ENCODE data around the gene IBSP. TPM values are rescaled to one million over a fixed set of nuclear protein-coding genes. Genes with fewer than 3 reads are reported as not detected.

IBSP gene
- total and polyA plus RNA-seq, 7 donors = not detected

DNA sequence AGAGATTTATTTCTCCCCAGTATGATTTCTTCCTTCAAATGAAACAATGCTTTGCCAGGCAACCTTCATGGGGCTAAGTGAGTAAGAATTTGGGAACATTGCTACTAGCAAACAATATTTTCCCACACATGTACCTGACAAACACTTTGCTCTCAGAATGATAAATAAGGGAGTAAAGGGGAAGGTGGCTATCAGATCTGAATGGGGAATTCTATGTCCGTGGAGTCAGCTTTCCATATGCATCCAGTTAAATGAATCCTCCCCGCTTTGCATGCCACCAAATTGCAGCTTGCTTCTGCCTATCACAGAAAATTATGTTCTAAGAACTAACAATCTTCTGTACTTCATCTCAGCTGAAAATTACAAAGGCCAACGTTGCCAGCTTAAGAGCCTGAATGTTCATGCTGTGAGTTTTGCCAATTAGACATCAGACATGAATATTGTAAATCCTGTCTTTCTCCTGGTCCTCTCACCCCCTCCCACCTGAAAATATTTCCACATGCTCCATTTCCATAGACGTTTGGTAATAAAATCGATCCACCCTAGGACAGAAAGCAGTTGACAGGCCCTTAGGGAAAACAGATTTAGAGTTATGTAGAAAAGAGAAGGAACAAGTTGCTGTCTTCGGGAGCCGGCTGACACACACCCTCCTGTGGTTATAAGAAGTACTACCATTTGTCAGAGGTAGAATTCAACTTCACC is 39.7 kb downstream of the IBSP start:
- no peaks in the 10 kb centered on the region for H3K4me1 ChIP-seq
- no peak overlapping the region for H3K27ac ChIP-seq
- ATAC-seq = peak in 2 of 4 donors; percentile 52 to 76
- 22 to 28% (median 22%) methylated on average over 7 of the region's 7 CpGs for WGBS, 3 donors
- DNase-seq = peak in 1 of 2 donors; percentile 17
- H3K9me3 ChIP-seq = no peaks in the 10 kb centered on the region
- H3K36me3 ChIP-seq (ENCODE audit: insufficient read depth in 1 of 2, low read depth in 1 of 2) = no peaks in the 10 kb centered on the region
- H3K4me3 ChIP-seq = no peak overlapping the region
- intact Hi-C loops (cut with DNase I) = loop anchor here (2.0 to 5.0 kb wide), 3 partner anchors 157 to 297 kb away; no protein-coding TSS in a partner anchor
- no peaks in the 10 kb centered on the region for H3K27me3 ChIP-seq (ENCODE audit: insufficient read depth in 3 of 3, low read length in 2 of 3)
- TF ChIP-seq, protein P1, sequence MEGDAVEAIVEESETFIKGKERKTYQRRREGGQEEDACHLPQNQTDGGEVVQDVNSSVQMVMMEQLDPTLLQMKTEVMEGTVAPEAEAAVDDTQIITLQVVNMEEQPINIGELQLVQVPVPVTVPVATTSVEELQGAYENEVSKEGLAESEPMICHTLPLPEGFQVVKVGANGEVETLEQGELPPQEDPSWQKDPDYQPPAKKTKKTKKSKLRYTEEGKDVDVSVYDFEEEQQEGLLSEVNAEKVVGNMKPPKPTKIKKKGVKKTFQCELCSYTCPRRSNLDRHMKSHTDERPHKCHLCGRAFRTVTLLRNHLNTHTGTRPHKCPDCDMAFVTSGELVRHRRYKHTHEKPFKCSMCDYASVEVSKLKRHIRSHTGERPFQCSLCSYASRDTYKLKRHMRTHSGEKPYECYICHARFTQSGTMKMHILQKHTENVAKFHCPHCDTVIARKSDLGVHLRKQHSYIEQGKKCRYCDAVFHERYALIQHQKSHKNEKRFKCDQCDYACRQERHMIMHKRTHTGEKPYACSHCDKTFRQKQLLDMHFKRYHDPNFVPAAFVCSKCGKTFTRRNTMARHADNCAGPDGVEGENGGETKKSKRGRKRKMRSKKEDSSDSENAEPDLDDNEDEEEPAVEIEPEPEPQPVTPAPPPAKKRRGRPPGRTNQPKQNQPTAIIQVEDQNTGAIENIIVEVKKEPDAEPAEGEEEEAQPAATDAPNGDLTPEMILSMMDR (IDR thresholded peaks at IDR 0.05) = peak; percentile 66

DNA sequence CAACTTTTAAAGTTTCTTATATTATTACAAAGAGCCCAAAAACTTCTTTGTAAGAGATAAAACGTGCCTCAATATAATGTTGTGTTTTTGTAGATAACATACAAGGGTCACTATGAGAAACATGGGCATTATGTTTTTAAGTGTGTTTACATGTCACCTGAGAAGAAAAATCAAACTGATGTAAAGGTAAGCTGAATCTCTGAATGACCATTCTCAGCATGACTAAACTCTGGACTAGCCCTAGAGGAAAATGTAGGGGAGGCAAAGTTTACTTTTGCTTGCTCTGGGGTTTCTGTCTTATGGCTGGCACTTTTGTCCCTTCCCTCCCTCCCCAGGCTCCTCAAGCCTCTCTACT is 40.2 kb downstream of the IBSP start:
- WGBS, 3 donors = 0 to 6% (median 0%) methylated on average over 1 of the region's 1 CpG
- no peak for ATAC-seq
- H3K27ac ChIP-seq = no peak overlapping the region
- intact Hi-C loops (cut with DNase I) = loop anchor here (2.0 to 5.0 kb wide), 3 partner anchors 157 to 297 kb away; no protein-coding TSS in a partner anchor
- no peak for DNase-seq
- H3K36me3 ChIP-seq (ENCODE audit: insufficient read depth in 1 of 2, low read depth in 1 of 2) = no peaks in the 10 kb centered on the region
- no peaks in the 10 kb centered on the region for H3K9me3 ChIP-seq
- H3K4me1 ChIP-seq = no peaks in the 10 kb centered on the region
- no peaks in the 10 kb centered on the region for H3K27me3 ChIP-seq (ENCODE audit: insufficient read depth in 3 of 3, low read length in 2 of 3)
- TF ChIP-seq, protein P1 (IDR thresholded peaks at IDR 0.05) = no peak
- H3K4me3 ChIP-seq = no peak overlapping the region

DNA sequence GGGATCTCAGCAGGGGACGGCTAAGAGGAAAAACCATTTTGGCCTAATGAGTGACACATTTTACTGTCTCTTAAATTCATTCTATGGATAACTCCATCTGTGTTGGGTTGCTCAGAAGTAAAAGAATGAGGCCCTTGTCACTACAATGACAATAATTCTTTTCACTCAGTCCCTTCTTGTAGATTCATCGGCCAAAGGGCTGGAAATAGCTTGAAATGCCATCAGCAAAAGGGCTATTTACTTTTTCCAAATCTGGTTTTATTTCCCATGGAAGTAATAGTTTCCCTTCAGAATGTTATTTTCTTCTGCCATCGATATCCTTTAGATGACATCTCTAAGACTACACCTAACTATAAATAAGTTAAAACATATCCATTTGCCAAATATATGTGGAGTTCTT is 40.8 kb downstream of the IBSP start:
- TF ChIP-seq, protein P1 (IDR thresholded peaks at IDR 0.05) = no peak
- H3K9me3 ChIP-seq = no peaks in the 10 kb centered on the region
- no peaks in the 10 kb centered on the region for H3K36me3 ChIP-seq (ENCODE audit: insufficient read depth in 1 of 2, low read depth in 1 of 2)
- intact Hi-C loops (cut with DNase I) = no loop called here
- H3K27me3 ChIP-seq (ENCODE audit: insufficient read depth in 3 of 3, low read length in 2 of 3) = no peaks in the 10 kb centered on the region
- no peak for ATAC-seq
- no peak overlapping the region for H3K27ac ChIP-seq
- no peak for DNase-seq
- no peaks in the 10 kb centered on the region for H3K4me1 ChIP-seq
- 83 to 88% (median 85%) methylated on average over 3 of the region's 3 CpGs for WGBS, 3 donors
- no peak overlapping the region for H3K4me3 ChIP-seq

DNA sequence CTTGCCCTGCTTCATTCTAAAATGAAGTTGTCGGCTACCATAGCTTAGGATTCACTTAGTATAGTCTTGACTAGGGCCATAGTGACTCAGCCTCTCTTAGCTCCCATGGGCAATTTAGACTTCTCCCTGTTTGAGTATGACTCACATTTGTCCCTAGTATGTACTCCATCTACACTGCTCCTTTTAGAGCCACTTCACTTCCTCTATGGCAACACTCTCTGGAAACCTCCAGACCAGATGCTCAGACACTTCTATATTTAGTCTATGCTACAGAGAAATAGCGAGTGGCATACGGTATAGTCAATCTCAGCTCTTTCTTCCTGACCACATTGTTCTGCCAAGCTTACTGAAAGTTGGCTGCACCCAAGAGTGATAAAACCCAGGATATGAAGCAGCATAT is 44.6 kb downstream of the IBSP start:
- Histone ChIP-seq H3K27ac (no peak overlapping the region), H3K4me1 (no peaks in the 10 kb centered on the region), H3K4me3 (no peak overlapping the region), H3K9me3 (no peaks in the 10 kb centered on the region), H3K27me3 (ENCODE audit: insufficient read depth in 3 of 3, low read length in 2 of 3) (no peaks in the 10 kb centered on the region), H3K36me3 (ENCODE audit: insufficient read depth in 1 of 2, low read depth in 1 of 2) (no peaks in the 10 kb centered on the region)
- TF ChIP-seq, protein P1 (IDR thresholded peaks at IDR 0.05) = no peak
- ATAC-seq = peak; percentile 57 to 96 (median 90)
- intact Hi-C loops (cut with DNase I) = no loop called here
- WGBS, 3 donors = 27 to 35% (median 31%) methylated on average over 3 of the region's 3 CpGs
- no peak for DNase-seq

DNA sequence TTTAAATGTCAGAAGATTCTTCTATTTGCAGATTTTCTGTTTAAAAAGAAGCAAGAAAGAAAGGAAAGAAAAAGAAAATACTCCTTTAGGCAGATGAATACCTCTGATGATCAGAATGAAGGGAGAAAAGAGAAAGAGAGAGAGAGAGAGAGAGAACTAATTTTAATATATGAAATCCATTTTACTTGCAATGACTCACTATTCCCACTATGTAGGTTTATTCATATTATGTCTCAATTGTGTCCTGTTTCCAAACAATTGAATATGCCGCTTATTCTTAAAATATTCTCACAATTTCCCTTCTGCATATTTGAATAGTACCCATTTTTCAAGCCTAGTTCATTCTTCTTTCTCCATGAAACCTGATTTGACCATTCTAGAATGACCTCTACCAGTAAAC is 45.1 kb downstream of the IBSP start:
- Histone ChIP-seq H3K4me3 (no peak overlapping the region), H3K27me3 (ENCODE audit: insufficient read depth in 3 of 3, low read length in 2 of 3) (no peaks in the 10 kb centered on the region), H3K4me1 (no peaks in the 10 kb centered on the region), H3K9me3 (no peaks in the 10 kb centered on the region), H3K36me3 (ENCODE audit: insufficient read depth in 1 of 2, low read depth in 1 of 2) (no peaks in the 10 kb centered on the region), H3K27ac (no peak overlapping the region)
- DNase-seq (no peak), ATAC-seq (no peak)
- WGBS, 3 donors = 88 to 94% (median 89%) methylated on average over 1 of the region's 1 CpG
- TF ChIP-seq, protein P1 (IDR thresholded peaks at IDR 0.05) = no peak
- intact Hi-C loops (cut with DNase I) = no loop called here
